Stomach (tissue), 4 donors: Measurements from ENCODE around the gene TRIM5.

ENCODE experiments used
- CTCF ChIP-seq, 7 experiments: fragments of 450-650 bp in 4 of 7; fragments of 200-600 bp in 3 of 7; sonication (generic) in 3 of 7; IDR thresholded peaks; one replicate each; pipeline ENCODE4 v1.5.1; 2016 to 2019; ENCODE audit warnings: antibody characterized with exemption in 7 of 7, control low read depth in 2 of 7, mild to moderate bottlenecking in 1 of 7
- POLR2A ChIP-seq, 4 donors: fragments of 450-650 bp; IDR thresholded peaks; one replicate each; pipeline ENCODE4 v1.6.1; 2016; ENCODE audit warnings: antibody characterized with exemption in 4 of 4, control low read depth in 2 of 4, mild to moderate bottlenecking in 1 of 4, moderate library complexity in 1 of 4

DNA sequence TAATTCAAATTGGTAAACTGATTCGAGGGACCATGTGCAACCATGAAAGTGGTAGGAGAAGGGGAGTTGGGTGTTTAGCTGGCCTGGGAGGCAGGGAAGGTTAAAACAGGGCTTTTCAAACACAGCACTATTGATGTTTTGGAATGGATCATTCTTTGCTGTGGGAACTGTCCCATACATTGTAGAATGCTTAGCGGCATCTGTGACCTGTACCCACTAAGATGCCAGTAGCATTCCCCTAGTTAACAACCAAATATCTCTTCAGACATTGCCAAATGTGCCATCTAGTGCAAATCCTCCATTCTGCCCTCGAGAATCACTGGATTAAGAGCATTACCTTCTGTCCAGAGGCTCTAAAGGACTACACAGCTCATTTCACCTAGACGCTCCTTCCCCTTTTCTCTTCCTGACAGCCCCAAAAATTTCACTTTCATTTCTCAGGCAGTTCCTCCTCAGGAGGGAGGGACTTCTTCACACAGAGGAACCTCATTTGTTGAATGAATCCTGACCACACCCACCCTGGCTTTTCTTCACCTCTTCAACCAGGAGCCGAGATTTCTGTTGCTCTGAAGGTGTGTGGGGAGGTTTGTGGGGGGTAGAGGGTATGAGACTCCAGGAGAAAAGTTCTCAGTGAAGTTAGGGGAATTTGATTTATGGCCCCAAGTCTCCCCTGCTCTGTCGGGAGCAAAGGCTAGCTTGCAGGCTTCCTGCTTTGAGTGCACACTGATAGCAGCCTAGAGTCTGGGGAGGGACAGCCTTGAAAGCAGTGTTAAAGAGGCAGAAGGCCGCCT is 60.2 kb downstream of the TRIM5 start, which contains the start of gene TRIM34:
- TF ChIP-seq CTCF (IDR thresholded peaks at IDR 0.05) (no peak), POLR2A (IDR thresholded peaks at IDR 0.05) (no peak)
